Stimulated activated CD4-positive, alpha-beta T cell treated with anti-CD3 and anti-CD28 coated beads, Interleukin-4, amount 100 ng/mL, for 4 hours (primary cell): ENCODE data around the gene MOK.

Experiments
- DNase-seq, 2 experiments: peaks; one replicate each; pipeline ENCODE4 v3.0.0-alpha.2; 2020

Gene MOK

DNA sequence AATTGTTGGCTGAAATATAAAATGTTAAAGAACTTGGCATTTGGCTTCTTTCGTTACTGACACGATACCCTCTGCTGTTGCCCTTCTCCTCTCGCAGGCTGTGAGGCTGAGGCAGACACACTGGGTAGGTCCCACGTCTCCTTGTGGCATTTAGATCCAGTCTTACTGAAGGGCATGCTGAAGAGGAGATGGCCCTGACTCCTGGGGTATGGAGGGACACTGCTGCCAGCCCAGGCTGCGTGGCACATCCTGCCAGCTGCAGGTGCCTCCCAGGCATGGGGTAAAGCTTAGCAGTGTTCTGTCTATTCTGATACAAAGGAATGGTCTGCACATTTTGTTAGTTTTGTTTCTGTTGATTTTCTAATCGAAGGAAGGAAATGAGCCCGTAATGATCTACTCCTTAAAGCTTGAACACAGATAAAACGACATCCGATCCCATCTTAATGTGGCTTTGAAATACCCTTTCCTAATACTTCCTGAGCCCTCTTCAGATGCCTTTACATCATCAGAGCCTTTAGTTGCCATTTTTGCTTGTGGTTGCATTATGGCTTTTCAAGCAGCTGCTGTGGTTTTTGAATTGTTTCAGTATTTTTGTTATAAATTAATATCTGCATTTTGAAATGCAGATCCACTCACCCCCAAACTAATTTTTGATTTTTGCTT, 104.1 kb downstream of the MOK start:
- DNase-seq: no peak

DNA sequence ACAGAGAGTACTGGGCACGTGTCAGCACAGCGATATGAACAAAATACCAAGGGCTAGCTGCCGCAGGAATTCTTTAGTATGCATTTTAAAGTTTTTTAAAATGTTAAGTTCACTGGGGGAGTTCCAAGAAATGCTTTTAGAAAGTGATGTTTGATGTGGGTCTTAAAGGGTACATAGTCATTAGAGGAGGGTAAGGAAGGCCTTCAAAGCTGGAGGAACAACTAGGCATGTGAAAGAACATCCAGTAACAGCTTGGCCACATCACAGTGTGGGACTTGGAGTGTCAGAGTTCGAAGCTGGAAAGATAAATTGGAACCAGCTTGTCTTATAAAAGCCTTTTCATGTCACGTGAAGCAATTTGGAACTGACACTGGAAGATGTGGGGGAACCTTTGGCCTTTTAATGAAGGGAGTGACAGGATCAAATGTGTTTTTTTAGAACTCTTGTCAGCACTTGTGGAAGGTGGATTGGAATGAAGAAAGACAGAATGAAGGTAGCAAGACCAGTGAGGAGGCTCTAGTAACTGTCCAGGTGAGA, 107.6 kb downstream of the MOK start:
- no peak for DNase-seq

DNA sequence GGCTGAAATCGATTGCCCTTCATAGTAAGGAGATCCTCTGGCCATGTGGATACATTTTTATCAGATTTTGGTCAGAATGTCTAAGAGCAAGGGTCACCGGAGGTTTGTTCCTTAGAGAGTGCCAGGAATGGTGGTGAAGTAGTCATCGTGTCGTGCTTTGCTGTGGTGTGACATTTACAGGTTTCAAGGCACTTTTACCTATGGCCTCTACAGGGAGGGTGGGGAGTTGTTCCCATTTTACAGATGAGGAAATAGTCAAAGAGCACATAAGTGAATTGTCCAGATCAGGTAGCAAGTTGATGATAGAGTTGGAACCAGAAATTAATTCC, 108.1 kb downstream of the MOK start:
- DNase-seq: no peak

DNA sequence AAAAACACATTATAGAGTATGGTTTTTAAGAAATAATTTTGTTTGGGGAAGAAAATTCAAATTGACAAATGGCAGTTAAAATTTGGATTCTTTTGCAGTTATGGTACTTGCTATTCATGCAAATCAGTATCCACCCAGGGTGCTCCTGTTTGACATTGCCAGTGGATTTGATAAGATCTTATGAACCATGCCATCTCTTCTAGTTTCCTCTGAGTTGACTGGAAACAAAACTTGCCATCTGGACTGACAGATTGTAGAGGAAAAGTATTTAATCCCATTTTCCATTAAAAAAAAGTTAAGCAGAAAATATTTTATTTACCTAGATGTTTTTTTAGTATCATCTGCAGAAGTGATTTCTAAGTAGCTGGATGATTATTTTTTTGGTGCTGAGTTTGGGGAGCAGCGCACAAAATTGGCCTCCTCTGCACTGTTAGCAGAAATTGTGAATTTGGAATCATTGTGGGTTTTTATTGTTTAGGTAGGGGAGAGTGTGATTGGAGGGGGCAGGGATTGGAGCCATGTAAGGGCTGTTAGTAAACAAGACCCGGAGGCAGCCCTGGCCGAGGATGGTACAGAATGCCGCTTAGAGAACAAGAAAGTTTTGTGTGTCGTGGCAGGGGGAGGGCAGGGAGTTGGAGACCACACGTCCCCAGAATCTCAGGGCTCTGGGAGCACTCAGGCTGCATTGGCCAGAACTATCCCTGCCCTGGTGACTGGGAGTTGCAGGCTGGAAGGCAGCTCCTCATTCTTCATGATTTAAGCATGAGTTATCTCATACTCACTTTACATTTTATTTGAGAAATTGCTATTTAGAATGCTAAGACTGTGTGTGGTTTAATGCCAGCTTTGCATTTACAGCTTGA, 108.7 kb downstream of the MOK start:
- no peak for DNase-seq

DNA sequence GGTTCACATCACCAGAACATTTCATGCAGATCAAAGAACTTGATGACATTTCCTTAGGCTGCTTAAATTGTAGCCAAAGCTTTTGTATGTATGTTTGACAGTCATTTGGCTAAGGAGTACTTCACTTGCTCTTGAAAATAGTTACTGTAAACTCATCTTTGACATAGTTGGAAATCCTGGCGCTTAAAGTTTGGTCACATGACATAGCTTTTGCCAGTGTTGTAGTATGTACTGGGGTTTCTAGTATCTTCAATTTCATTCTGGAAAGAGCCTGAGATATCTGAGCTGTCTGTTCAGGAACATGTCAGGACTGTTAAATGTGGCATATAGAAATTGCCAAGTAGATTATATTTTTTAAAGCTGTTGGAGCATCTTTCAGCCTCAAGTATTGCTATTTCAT, 109.5 kb downstream of the MOK start:
- DNase-seq: no peak

DNA sequence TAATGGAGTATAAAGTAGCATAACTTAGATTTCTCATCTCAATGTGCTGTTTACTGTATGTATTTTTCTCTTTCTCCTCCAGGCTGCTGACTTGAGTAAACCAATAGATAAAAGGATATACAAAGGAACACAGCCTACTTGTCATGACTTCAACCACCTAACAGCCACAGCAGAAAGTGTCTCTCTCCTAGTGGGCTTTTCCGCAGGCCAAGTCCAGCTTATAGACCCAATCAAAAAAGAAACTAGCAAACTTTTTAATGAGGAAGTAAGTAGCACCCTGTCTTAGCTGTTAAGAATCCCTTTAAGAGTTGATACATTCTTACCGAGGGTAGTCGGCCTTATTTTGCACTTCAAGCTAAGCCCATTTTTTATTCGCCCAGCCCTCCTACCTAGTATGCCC, 110.1 kb downstream of the MOK start:
- no peak for DNase-seq

DNA sequence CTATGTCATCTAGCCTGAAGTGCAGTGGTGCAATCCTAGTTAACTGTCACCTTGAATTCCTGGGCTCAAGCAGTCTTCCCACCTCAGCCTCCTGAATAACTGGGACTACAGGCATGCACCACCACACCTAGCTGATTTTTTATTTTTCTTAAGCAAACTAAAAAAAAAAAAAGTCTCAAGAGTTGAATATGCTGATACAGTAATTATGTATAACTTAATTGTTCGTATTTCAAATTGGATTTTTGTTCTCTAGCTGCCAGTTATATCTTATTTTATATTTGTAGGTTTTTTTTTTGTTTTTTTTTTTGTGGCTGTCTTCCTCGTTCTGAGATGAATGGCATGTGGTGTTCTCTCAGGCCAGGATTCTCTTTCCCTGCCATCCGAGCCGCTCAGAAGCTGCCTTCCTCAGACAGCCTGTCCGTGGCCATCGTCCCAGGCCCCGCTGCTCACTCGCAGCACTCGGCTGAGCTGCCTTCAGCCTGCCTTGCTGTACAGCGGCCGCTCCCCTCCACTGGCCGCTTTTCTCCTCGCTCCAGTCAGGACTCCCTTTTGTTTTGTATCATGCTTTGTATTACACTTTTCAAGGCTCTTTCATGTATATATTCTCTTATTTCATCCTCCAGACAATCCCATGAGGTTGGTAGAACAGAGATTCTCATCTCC, 112.0 kb downstream of the MOK start:
- DNase-seq: no peak

DNA sequence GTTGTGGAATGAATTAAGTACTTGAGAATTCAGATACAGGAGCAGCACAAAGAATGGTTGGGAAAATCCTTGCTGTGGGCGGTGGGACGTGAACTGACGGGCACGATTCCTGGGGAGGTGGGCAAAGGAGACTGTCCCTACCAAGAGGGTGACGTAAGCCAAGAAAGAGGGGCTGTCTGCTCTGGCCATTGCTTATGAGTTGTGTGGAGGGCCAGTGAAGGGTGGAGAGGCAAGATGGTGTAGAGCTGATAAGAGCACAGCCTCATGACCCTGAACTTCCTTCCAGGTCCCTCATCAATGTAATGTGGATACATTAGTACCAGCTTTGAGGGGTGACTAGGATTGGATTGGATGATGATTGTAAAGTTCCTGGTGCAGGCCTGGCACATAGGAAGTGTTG, 115.1 kb downstream of the MOK start:
- no peak for DNase-seq

DNA sequence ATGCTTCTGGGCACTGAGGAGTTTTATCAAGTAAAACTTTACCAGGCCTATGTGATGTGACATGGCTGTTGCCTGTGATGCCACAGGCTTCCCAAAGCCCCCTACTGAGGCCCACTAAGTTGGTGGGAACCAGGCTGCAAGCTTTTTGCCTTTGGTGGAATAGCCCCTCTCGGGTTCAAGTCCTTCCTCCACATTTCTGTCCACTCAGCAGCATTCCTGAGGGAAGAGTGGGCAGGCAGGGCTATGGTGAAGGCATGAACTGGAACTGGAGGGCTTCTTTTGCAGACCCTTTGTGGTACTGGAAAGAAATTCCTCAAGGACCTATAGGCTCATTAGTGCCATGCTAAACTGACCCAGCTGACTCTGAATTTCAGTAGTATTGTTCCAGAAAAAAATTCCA, 116.8 kb downstream of the MOK start:
- no peak for DNase-seq

DNA sequence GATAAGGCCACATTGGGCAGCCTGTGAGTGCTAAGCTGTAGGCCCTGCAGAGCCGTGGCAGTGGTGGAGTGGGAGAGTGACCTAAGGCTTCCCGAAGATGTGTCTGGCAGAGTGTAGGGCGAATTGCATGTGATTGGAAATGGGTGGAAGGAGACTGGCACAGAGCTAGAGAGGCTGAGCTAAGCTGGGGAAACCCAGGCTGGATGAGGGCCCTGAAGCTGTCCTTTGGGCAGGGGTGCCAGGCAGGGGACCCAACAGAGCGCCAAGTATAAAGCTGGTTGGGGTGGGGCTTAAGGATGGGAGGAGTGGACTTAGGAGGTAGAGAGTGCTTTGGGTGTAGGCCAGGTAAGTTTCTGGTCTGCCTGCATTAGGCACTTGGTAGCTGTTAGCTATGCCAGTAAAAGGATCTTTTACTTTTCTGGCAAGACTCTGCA, 117.4 kb downstream of the MOK start:
- DNase-seq: no peak

DNA sequence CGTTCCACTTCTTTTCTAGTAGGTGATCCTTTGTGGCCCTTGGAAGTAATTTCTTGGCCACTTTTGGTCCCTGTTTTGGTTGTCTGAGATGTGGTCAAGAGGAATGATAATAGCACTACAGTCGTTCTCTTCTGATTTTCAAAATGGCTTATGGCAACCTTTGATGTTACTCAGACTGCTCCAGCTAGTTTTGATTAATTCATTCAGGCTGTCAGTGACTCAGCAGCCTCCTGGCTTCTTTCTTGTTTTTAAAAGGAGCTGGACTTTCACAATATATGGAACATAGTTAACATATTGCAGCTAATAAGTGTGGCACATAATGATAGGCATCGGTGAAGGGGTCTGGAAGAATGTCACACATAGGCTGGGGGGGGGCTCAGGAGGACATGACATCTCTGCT, 117.9 kb downstream of the MOK start:
- no peak for DNase-seq

DNA sequence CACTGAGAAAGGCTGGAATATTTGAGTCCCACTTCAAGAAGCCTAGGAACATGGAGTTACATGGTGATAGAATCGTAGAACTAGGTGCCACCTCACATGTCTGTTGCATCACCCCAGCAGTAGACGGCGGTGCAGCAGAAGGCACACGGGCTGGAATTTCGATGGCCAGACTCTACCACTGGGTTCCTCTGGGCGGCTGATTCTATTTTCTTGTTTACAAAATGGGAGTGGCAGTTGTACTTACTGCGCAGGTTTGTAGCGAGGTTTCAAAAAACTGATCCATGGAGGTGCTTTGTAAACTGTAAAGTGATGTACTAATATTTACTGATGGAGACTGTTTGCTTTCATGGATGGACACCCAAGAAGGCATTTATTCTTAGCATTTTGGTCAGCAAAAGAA, 119.6 kb downstream of the MOK start:
- no peak for DNase-seq

DNA sequence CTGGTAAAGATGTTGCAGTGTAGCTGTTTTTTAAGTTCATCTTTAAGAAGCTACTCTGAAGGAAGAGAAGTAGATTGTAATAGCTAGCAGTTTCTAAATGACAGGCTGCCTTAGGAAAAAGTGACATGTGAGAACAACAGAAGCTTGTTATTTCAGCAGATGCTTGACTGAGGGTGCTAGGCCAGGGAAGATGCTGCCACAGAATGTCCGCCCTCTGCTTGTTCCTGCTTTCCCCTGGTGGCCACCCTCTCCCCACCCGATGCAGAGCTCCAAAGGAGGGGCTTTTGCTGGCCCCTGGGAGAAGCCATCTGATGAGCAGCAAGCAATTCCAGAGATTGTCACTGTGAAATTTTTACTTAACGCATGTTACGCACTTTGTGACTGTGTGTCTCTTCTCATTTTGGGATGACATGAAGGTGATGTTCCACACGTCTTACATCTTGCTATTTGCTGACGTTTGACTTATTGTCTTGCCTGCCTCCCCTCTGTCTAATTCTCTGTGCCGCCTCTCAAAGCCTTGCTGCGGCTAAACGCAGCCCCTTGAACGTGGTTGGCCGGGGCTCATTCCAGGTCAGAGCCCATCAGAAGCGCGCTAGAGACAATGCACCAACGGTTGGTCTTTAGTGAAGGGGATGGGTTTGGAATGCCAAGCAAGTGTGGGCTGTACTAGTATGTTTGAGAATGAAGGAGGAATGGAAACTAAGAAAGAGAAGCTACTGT, 120.5 kb downstream of the MOK start:
- no peak for DNase-seq

DNA sequence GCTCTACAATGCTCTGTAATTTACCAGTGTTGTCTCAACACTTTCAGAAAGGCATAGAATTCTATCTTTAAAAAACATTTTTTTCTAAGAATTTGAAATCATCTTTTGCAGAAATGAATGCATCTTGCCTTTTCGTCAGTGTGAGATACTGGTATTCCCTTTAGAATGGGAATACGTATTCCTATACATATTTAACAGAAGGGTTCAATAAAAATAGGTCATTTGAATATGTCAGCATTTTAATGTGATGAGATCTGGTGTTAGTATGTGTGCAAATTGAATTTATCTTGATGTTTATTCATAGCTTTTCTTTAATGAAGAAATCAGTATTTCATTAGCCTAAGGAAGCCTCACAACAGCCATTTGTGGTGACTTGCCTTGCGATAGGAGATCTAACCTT, 121.1 kb downstream of the MOK start:
- no peak for DNase-seq

DNA sequence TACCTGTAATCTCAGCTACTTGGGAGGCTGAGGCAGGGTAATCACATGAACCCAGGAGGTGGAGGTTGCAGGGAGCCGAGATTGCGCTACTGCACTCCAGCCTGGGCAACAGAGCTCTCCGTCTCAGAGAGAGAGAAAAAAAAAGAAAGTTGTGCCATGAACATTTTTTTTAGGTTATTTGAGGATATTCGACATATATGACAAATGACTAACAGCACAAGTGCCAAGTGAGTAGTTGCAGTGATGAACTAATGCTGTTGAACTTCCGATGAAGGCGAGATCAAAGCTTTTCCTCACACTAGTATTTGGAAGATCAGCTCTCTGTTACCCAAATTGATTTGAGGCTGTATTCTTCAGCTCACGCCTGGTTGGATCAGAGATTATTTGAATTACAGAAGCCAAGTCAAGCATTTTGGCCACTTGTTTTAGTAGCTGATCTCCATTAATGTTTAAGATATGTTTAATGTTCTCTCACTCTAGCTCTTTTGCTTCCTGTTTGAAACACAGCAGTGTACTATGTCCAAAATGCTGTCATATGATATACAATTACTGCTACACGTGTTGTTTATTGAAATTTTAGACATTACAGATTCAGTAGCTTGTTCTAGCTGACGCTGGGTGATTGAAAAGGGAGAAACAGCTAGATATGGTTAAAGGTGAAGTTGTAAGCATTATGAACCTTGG, 121.9 kb downstream of the MOK start:
- DNase-seq: no peak

DNA sequence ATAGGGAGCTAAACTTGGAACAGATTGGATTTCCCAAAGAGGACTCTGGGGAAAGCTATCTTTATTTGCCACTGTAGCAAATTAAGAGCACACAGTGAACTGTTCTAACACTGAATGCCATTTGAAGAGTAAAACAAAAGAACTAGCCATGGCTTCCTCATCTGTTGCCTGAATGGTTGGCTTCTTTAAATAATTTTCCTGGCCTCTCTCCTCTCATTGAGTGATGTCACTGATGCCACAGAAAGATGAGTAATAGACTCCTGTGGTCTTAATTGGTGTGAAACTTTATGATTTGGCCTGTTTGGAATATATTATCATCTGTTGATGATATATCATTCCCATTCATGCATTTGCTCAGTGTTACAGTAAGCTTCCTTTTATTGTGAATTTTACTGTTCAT, 122.8 kb downstream of the MOK start:
- DNase-seq: no peak

DNA sequence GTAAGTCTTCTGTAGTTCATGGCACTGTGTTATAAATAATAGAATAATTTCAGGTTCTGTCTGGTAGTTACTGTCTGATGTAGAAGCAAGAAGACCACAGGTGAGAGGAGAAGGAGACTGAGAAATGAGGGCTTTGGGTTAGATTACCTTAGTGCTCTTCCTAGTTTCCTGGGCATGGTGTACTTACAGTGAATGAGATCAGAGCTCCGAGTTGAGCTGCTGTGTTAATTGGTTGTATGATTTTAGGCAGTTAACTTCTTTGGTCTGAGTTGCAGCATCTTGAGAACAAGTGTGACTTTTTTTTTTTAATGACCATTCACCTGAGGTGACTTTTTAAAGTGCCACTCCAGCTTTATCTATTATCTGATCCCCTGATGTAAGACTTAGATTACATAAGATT, 123.8 kb downstream of the MOK start:
- no peak for DNase-seq

DNA sequence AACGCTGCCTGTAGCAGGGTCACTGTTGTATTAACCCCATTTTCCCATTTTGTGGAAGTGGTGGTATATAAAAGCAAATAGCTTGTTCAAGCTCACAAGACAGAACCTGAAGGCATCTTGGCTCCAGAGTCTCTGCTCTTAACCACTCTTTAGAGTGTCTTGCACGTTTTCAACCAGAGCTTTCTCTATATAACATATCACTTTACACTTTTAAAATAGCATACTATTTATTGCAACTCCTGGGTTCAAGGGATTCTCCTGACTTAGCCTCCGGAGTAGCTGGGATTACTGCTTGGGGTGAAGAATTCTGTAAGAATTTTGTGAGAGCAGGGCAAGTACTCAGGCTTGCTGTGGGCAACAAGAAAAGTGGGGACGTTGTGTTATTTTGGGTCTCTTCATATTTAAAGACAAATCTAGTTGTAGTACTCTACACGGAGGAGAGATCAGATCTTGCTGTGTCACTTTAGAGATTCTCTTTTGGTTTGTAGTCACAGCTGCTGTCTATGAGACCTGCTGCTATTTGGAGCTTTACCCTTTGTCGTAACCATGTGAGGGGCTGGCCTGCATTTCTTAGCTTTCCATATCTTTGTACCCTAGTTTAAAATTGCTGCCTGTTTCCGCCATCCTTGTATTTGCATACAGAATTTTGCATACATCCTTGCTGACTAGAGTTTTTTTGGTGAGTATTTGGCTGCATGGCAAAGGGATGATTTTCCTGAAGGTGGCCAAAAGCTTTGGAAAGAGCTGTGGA, 124.5 kb downstream of the MOK start:
- DNase-seq: no peak
